BJ (cell line): ENCODE data around the gene TSN. TPM values are rescaled to one million over a fixed set of nuclear protein-coding genes. Genes with fewer than 3 reads are reported as not detected.

Experiments used
- CTCF ChIA-PET: fragments of 350-600 bp; formaldehyde crosslinking; extraction: SDS; loops from one replicate; lab custom pipeline; 2021; ENCODE audit warnings: antibody characterized with exemption, inconsistent platforms; lab: Yijun Ruan, JAX
- POLR2A ChIA-PET: fragments of 300-600 bp; sonication (Branson Sonifier 250); formaldehyde crosslinking; extraction: SDS; loops from one replicate; lab custom pipeline; 2021; ENCODE audit warnings: antibody characterized with exemption; lab: Charles Lee
- DNase-seq: peaks from one replicate; pipeline ENCODE4 v3.0.0-alpha.2; 2011; ENCODE audit warnings: low read depth
- H3K27me3 ChIP-seq: 2 replicates; pipeline ENCODE4 v1.6.0; 2011; ENCODE audit warnings: low read length; ENCODE audit not compliant: control insufficient read depth, insufficient read depth
- H3K36me3 ChIP-seq: 2 replicates; pipeline ENCODE4 v1.5.1; 2011; ENCODE audit warnings: low read length; ENCODE audit not compliant: control insufficient read depth, insufficient read depth
- H3K4me3 ChIP-seq: 2 replicates; pipeline ENCODE4 v1.5.1; 2011; ENCODE audit warnings: low read depth, mild to moderate bottlenecking, control low read depth, low read length
- CTCF ChIP-seq: IDR thresholded peaks from 2 replicates; pipeline ENCODE4 v1.5.1; 2011; ENCODE audit warnings: low read depth, mild to moderate bottlenecking, control low read depth, inconsistent platforms, low read length, moderate library complexity; ENCODE audit not compliant: insufficient read depth
- polyA minus RNA-seq: library from RNA; depleted of rRNA, polyadenylated mRNA; stranded (reverse); fragments of >200 nt; gene quantifications from 2 replicates; pipeline ENCODE4 v1.2.3, GENCODE V29; 2011; rRNA and poly(A)+ RNA removed
- polyA plus RNA-seq: library from polyadenylated mRNA; depleted of rRNA; stranded (reverse); fragments of >200 nt; gene quantifications from 2 replicates; pipeline ENCODE4 v1.2.3, GENCODE V29; 2011; rRNA removed

The TSN gene
- polyA plus RNA-seq (41.6 and 58.7 TPM in 2 replicates), polyA minus RNA-seq (23.3 and 29.9 TPM in 2 replicates)

GRCh38 chr2:121755237-121756111 lies at the start of gene TSN:
Gene TSN (plus strand): TSS chr2:121755651. CDS start chr2:121755780, 129 bp downstream.
- H3K27me3 ChIP-seq, result no peaks in the 10 kb centered on the region
- peak within 1 kb of the TSS; percentile 95 for H3K4me3 ChIP-seq
- TF ChIP-seq CTCF, result no peak
- ChIA-PET CTCF (no interaction called here), POLR2A (no interaction called here)
- H3K36me3 ChIP-seq, result peaks cover 7% of the 10 kb centered on the region
- peak; percentile 70 for DNase-seq

DNA sequence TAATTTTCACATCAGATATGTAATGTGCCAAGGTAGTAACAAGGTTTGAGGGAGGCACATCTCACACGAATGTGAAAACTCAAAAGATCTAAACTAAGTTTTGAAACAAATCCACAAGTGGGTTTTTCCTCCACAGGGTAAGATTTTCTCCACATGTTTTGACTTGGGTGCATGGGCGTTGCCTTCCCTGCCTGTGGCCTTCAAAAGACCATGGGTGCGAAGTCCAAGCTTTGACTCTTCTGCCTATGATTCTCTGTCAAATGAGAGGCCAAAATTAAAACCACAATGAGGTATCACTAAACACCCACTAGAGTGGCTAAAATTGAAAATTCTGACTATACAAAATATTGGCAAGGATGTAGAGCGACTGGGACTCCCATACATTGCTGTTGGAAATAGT lies 49.5 kb upstream of the TSN start:
- Histone ChIP-seq H3K4me3 (no peak overlapping the region), H3K36me3 (no peaks in the 10 kb centered on the region), H3K27me3 (no peaks in the 10 kb centered on the region)
- ChIA-PET POLR2A (no interaction called here), CTCF (no interaction called here)
- no peak for DNase-seq
- TF ChIP-seq CTCF, result no peak

- DNase-seq, result no peak
Measured at GRCh38 chr2:121707344-121707919, 48.0 kb upstream of the TSN start.

GRCh38 chr2:121707920-121708361 lies 47.5 kb upstream of the TSN start:
- no peak overlapping the region for H3K4me3 ChIP-seq
- no peaks in the 10 kb centered on the region for H3K36me3 ChIP-seq
- H3K27me3 ChIP-seq, result no peaks in the 10 kb centered on the region
- TF ChIP-seq CTCF, result no peak
- ChIA-PET POLR2A (interaction anchor here (0.6 kb wide), 1 partner anchor 60 kb away, joined by 12 read pairs; no protein-coding TSS in a partner anchor), CTCF (no interaction called here)
- no peak for DNase-seq

More at GRCh38 chr2:121707344-121707919, 48.0 kb upstream of the TSN start:
- H3K4me3 ChIP-seq, result no peak overlapping the region
- no peaks in the 10 kb centered on the region for H3K36me3 ChIP-seq
- ChIA-PET POLR2A (interaction anchor here (0.6 kb wide), 1 partner anchor 59 kb away, joined by 12 read pairs; no protein-coding TSS in a partner anchor), CTCF (interaction anchor here (1.2 kb wide), 1 partner anchor 11 kb away, joined by 4 read pairs; no protein-coding TSS in a partner anchor)
- TF ChIP-seq CTCF, result no peak
- H3K27me3 ChIP-seq, result no peaks in the 10 kb centered on the region
